ENCODE data around the gene CA11. TPM values are rescaled to one million over a fixed set of nuclear protein-coding genes. Genes with fewer than 3 reads are reported as not detected.
"Not testable (repeated sequence)": the region's sequence is repeated elsewhere in the genome, so short reads cannot be mapped to it uniquely, and the experiment has no call there.

The CA11 gene
- total RNA-seq, result 8.9 and 9.6 TPM in 2 replicates
- long read RNA-seq, result 0 reads

- peak; percentile 79 for TF ChIP-seq CTCF (IDR thresholded peaks at IDR 0.05; ENCODE audit: unreplicated experiment)
- H3K4me3 Mint-ChIP-seq (ENCODE audit: low read depth), result peak within 1 kb of the TSS; percentile 71
- DNase-seq (ENCODE audit: low spot score, unreplicated experiment), result peak; percentile 92
Observed at GRCh38 chr19:48646001-48646721, at the start of gene CA11. Gene CA11, minus strand, starts transcription at chr19:48646187. Its CDS starts 555 bp downstream, at chr19:48645632.

GRCh38 chr19:48693629-48694028 lies 47.6 kb upstream of the CA11 start:
- not testable (repeated sequence) for H3K36me3 Mint-ChIP-seq (ENCODE audit: insufficient read depth); H3K9me3 Mint-ChIP-seq (ENCODE audit: low read depth); H3K4me3 Mint-ChIP-seq (ENCODE audit: low read depth); H3K27ac Mint-ChIP-seq; DNase-seq (ENCODE audit: low spot score, unreplicated experiment)
- H3K4me1 Mint-ChIP-seq (ENCODE audit: low read depth), result peaks cover 10% of the 10 kb centered on the region
- H3K27me3 Mint-ChIP-seq, result peaks cover 28% of the 10 kb centered on the region

More at GRCh38 chr19:48646001-48646721, at the start of gene CA11:
- Mint-ChIP-seq H3K9me3 (ENCODE audit: low read depth) (peaks cover 3% of the 10 kb centered on the region), H3K36me3 (ENCODE audit: insufficient read depth) (no peaks in the 10 kb centered on the region), H3K27ac (peak within 1 kb of the TSS; percentile 14), H3K27me3 (peaks cover 15% of the 10 kb centered on the region), H3K4me1 (ENCODE audit: low read depth) (peaks cover 7% of the 10 kb centered on the region)

GRCh38 chr19:48689449-48689848 lies 43.5 kb upstream of the CA11 start:
- H3K4me3 Mint-ChIP-seq (ENCODE audit: low read depth), result no peak overlapping the region
- H3K36me3 Mint-ChIP-seq (ENCODE audit: insufficient read depth), result no peaks in the 10 kb centered on the region
- no peaks in the 10 kb centered on the region for H3K9me3 Mint-ChIP-seq (ENCODE audit: low read depth)
- TF ChIP-seq CTCF (IDR thresholded peaks at IDR 0.05; ENCODE audit: unreplicated experiment), result no peak
- DNase-seq (ENCODE audit: low spot score, unreplicated experiment), result no peak
- no peak overlapping the region for H3K27ac Mint-ChIP-seq
- peaks cover 3% of the 10 kb centered on the region for H3K27me3 Mint-ChIP-seq
- peaks cover 2% of the 10 kb centered on the region for H3K4me1 Mint-ChIP-seq (ENCODE audit: low read depth)

GRCh38 chr19:48687776-48688175 lies 41.8 kb upstream of the CA11 start:
- TF ChIP-seq CTCF (IDR thresholded peaks at IDR 0.05; ENCODE audit: unreplicated experiment), result no peak
- Mint-ChIP-seq H3K27ac (no peak overlapping the region), H3K4me1 (ENCODE audit: low read depth) (peaks cover 2% of the 10 kb centered on the region), H3K27me3 (peaks cover 2% of the 10 kb centered on the region), H3K4me3 (ENCODE audit: low read depth) (no peak overlapping the region), H3K36me3 (ENCODE audit: insufficient read depth) (no peaks in the 10 kb centered on the region), H3K9me3 (ENCODE audit: low read depth) (no peaks in the 10 kb centered on the region)
- DNase-seq (ENCODE audit: low spot score, unreplicated experiment), result no peak

GRCh38 chr19:48686637-48687036 lies 40.6 kb upstream of the CA11 start:
- not testable (repeated sequence) for H3K27ac Mint-ChIP-seq; H3K9me3 Mint-ChIP-seq (ENCODE audit: low read depth); H3K36me3 Mint-ChIP-seq (ENCODE audit: insufficient read depth); H3K27me3 Mint-ChIP-seq; H3K4me1 Mint-ChIP-seq (ENCODE audit: low read depth); DNase-seq (ENCODE audit: low spot score, unreplicated experiment); H3K4me3 Mint-ChIP-seq (ENCODE audit: low read depth)

GRCh38 chr19:48686088-48686487 lies 40.1 kb upstream of the CA11 start:
- no peak for TF ChIP-seq CTCF (IDR thresholded peaks at IDR 0.05; ENCODE audit: unreplicated experiment)
- Mint-ChIP-seq H3K27me3 (peaks cover 2% of the 10 kb centered on the region), H3K27ac (no peak overlapping the region)

More at GRCh38 chr19:48686088-48686487, 40.1 kb upstream of the CA11 start:
- Mint-ChIP-seq H3K4me3 (ENCODE audit: low read depth) (no peak overlapping the region), H3K4me1 (ENCODE audit: low read depth) (peaks cover 2% of the 10 kb centered on the region), H3K9me3 (ENCODE audit: low read depth) (no peaks in the 10 kb centered on the region), H3K36me3 (ENCODE audit: insufficient read depth) (no peaks in the 10 kb centered on the region)
- DNase-seq (ENCODE audit: low spot score, unreplicated experiment), result no peak
